GM12801 (cell line): Measurements from ENCODE around the gene CNTNAP2.

Source experiments
- CTCF ChIP-seq: IDR thresholded peaks from one replicate; pipeline ENCODE4 v1.5.1; 2011; ENCODE audit warnings: control low read depth; ENCODE audit not compliant: insufficient read length; ENCODE audit errors: extremely low read depth

Gene CNTNAP2

GRCh38 chr7:148374396-148375259 lies 2258.0 kb downstream of the CNTNAP2 start:
- TF ChIP-seq CTCF = no peak

GRCh38 chr7:148379677-148380076 lies 2263.1 kb downstream of the CNTNAP2 start:
- no peak for TF ChIP-seq CTCF

DNA sequence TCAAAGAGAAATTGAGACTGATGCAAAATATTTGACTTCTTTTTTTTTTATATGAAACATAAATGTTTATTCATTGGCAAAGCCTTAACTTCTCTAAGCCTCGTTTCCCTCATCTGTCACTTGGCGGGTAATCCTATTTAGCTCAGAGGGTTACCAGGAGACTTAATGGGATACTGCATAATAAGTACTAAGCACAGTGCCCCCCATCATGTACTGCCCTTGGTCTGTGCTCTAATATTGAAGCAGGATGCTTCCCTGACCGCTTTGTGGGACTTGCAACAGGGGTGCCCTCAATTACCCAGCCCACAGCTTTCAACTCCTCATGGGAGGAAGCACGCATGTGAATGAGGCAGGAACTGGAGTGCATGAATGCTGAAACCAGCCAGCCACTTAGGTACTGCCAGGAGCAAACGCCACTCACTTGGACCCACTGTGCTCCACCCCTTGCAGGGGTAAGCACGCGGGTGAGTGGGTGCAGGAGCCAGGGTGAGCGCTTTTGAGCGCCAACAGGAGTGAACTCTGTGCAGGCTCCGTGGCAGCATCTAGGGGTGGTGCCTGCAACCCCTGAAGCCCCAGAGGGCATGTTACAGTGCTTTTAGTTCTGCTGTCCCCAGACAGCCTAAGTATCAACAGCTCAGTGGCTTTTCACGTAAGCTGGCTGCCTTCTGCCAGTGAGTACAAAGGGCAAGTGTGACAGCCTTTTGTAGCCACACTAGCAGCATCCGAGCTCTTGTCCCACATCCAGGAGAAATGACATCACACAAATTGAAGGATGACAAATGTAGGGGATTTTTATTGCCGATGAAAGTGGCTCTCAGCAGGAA lies 2264.2 kb downstream of the CNTNAP2 start:
- no peak for TF ChIP-seq CTCF

- no peak for TF ChIP-seq CTCF
Observed at GRCh38 chr7:148382596-148382995, 2266.0 kb downstream of the CNTNAP2 start.

DNA sequence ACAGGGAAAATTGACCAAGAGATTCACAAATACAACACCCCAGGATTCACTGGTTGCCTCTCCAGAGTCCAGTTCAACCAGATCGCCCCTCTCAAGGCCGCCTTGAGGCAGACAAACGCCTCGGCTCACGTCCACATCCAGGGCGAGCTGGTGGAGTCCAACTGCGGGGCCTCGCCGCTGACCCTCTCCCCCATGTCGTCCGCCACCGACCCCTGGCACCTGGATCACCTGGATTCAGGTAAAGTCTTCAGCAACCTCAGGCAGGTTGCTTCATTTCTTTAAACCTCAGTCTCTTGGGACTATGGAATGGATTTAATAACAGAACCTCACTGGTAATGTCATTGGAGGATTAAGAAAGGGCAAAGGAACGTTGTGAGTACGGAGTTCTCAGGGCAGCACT lies 2267.1 kb downstream of the CNTNAP2 start:
- no peak for TF ChIP-seq CTCF

- no peak for TF ChIP-seq CTCF
Observed at GRCh38 chr7:148385009-148385682, 2268.5 kb downstream of the CNTNAP2 start.

DNA sequence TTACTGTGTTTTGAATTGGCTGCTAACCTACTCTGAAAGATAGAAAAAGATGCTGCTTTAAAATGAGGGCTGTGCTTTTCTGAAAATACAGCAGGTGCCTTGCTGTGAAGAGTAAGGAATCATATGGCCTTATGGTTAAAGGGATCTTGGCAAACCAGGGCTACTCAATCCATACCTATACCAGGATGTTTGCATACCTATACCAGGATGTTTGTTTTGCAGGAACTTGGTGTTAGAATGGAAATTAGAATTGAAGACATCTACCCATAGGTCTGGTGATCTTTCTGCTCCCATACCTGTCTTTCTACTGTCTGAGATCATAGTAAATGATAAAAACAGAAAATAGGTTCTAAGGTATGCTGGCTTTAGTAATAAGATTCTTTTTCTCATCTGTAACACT lies 2273.8 kb downstream of the CNTNAP2 start:
- TF ChIP-seq CTCF = no peak
